C4-2B (cell line): Measurements from ENCODE around the gene LRSAM1.

Experiments
- ZFX ChIP-seq: fragments of 450-650 bp; IDR thresholded peaks from 2 replicates; pipeline ENCODE4 v1.6.1; 2017
- TF ChIP-seq, protein P1 (sequence below): fragments of 450-650 bp; conservative IDR thresholded peaks from 2 replicates; pipeline ENCODE4 v1.5.1; 2017; ENCODE audit warnings: mild to moderate bottlenecking

DNA sequence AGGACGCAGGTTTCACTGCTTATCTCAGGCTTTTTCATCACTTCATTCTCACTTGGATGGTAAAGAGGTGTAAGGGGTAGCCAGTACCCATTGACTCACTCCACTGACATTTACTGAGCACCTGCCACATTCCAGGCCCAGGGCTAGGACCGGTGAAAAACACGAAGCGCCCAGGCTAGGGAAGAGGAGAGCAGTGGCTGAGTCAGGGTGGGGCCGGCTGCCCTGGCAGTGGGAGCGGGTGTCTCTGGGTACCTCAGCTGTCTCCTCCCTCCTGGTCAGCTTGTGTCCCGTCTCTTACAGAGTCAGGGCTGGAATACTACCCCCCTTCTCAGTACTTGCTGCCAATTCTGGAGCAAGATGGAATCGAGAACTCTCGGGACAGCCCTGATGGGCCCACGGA, 22.2 kb downstream of the LRSAM1 start:
- TF ChIP-seq, protein P1, sequence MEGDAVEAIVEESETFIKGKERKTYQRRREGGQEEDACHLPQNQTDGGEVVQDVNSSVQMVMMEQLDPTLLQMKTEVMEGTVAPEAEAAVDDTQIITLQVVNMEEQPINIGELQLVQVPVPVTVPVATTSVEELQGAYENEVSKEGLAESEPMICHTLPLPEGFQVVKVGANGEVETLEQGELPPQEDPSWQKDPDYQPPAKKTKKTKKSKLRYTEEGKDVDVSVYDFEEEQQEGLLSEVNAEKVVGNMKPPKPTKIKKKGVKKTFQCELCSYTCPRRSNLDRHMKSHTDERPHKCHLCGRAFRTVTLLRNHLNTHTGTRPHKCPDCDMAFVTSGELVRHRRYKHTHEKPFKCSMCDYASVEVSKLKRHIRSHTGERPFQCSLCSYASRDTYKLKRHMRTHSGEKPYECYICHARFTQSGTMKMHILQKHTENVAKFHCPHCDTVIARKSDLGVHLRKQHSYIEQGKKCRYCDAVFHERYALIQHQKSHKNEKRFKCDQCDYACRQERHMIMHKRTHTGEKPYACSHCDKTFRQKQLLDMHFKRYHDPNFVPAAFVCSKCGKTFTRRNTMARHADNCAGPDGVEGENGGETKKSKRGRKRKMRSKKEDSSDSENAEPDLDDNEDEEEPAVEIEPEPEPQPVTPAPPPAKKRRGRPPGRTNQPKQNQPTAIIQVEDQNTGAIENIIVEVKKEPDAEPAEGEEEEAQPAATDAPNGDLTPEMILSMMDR = no peak
- TF ChIP-seq ZFX = no peak
